ENCODE data around the gene UPK3B.
A peak's percentile ranks its signal among the peaks of the same experiment; 100 is the strongest.
"Not testable (repeated sequence)": the region's sequence is repeated elsewhere in the genome, so short reads cannot be mapped to it uniquely, and the experiment has no call there.

UPK3B gene

GRCh38 chr7:76482660-76483059, 27.7 kb upstream of the UPK3B start:
- not testable (repeated sequence) for H3K4me3 Mint-ChIP-seq, H3K4me1 Mint-ChIP-seq, ATAC-seq, H3K9me3 Mint-ChIP-seq, H3K27ac Mint-ChIP-seq, H3K27me3 Mint-ChIP-seq, DNase-seq

- not testable (repeated sequence) for DNase-seq, ATAC-seq, H3K27ac Mint-ChIP-seq, H3K9me3 Mint-ChIP-seq, H3K4me1 Mint-ChIP-seq, H3K4me3 Mint-ChIP-seq, H3K27me3 Mint-ChIP-seq
Observed at GRCh38 chr7:76483081-76483480, 27.3 kb upstream of the UPK3B start.

- not testable (repeated sequence) for H3K27ac Mint-ChIP-seq, ATAC-seq, DNase-seq, H3K4me3 Mint-ChIP-seq, H3K27me3 Mint-ChIP-seq, H3K9me3 Mint-ChIP-seq, H3K4me1 Mint-ChIP-seq
Observed at GRCh38 chr7:76484456-76484855, 25.9 kb upstream of the UPK3B start.

- H3K9me3 Mint-ChIP-seq, H3K27me3 Mint-ChIP-seq, H3K4me1 Mint-ChIP-seq, H3K27ac Mint-ChIP-seq, H3K4me3 Mint-ChIP-seq, DNase-seq: not testable (repeated sequence)
- ATAC-seq, result peak; percentile 53
Observed at GRCh38 chr7:76485822-76486610, 24.3 kb upstream of the UPK3B start.

GRCh38 chr7:76486618-76487017, 23.7 kb upstream of the UPK3B start:
- ATAC-seq (peak; percentile 98), DNase-seq (peak; percentile 29 to 58)
- H3K9me3 Mint-ChIP-seq, H3K4me1 Mint-ChIP-seq, H3K27me3 Mint-ChIP-seq: not testable (repeated sequence)
- Mint-ChIP-seq H3K27ac (peak overlapping the region in 1 of 2 donors; percentile 69), H3K4me3 (peak overlapping the region; percentile 29 to 42)

GRCh38 chr7:76487969-76488368, 22.4 kb upstream of the UPK3B start:
- not testable (repeated sequence) for H3K4me3 Mint-ChIP-seq, H3K4me1 Mint-ChIP-seq, H3K9me3 Mint-ChIP-seq, H3K27ac Mint-ChIP-seq, ATAC-seq, DNase-seq, H3K27me3 Mint-ChIP-seq

GRCh38 chr7:76492139-76492538, 18.2 kb upstream of the UPK3B start:
- ATAC-seq, H3K27ac Mint-ChIP-seq, H3K27me3 Mint-ChIP-seq, H3K9me3 Mint-ChIP-seq, H3K4me1 Mint-ChIP-seq, DNase-seq, H3K4me3 Mint-ChIP-seq: not testable (repeated sequence)

GRCh38 chr7:76495717-76496116, 14.6 kb upstream of the UPK3B start:
- H3K4me3 Mint-ChIP-seq, DNase-seq, H3K9me3 Mint-ChIP-seq, H3K27me3 Mint-ChIP-seq, H3K4me1 Mint-ChIP-seq, ATAC-seq, H3K27ac Mint-ChIP-seq: not testable (repeated sequence)

- H3K4me1 Mint-ChIP-seq, H3K4me3 Mint-ChIP-seq, H3K9me3 Mint-ChIP-seq, ATAC-seq, H3K27me3 Mint-ChIP-seq, H3K27ac Mint-ChIP-seq, DNase-seq: not testable (repeated sequence)
Observed at GRCh38 chr7:76497918-76498582, 12.3 kb upstream of the UPK3B start.

GRCh38 chr7:76498583-76499200, 11.7 kb upstream of the UPK3B start:
- not testable (repeated sequence) for H3K27ac Mint-ChIP-seq, DNase-seq, H3K9me3 Mint-ChIP-seq, H3K4me3 Mint-ChIP-seq, H3K27me3 Mint-ChIP-seq, H3K4me1 Mint-ChIP-seq
- peak; percentile 67 for ATAC-seq

GRCh38 chr7:76499201-76499923, 11.0 kb upstream of the UPK3B start:
- ATAC-seq, result not testable (repeated sequence)
- H3K27ac Mint-ChIP-seq, result peak overlapping the region in 1 of 2 donors; percentile 54

GRCh38 chr7:76499924-76500241, 10.5 kb upstream of the UPK3B start:
- H3K27me3 Mint-ChIP-seq, ATAC-seq, DNase-seq, H3K4me3 Mint-ChIP-seq, H3K4me1 Mint-ChIP-seq, H3K9me3 Mint-ChIP-seq: not testable (repeated sequence)
- H3K27ac Mint-ChIP-seq, result peak overlapping the region in 1 of 2 donors; percentile 54

More at GRCh38 chr7:76499201-76499923, 11.0 kb upstream of the UPK3B start:
- H3K4me1 Mint-ChIP-seq, H3K9me3 Mint-ChIP-seq, H3K27me3 Mint-ChIP-seq, H3K4me3 Mint-ChIP-seq: not testable (repeated sequence)
- peak in 1 of 2 donors; percentile 26 for DNase-seq

GRCh38 chr7:76502224-76502623, 8.1 kb upstream of the UPK3B start:
- DNase-seq, H3K27ac Mint-ChIP-seq, ATAC-seq, H3K27me3 Mint-ChIP-seq, H3K4me1 Mint-ChIP-seq, H3K4me3 Mint-ChIP-seq, H3K9me3 Mint-ChIP-seq: not testable (repeated sequence)

GRCh38 chr7:76502836-76503235, 7.5 kb upstream of the UPK3B start:
- H3K4me3 Mint-ChIP-seq, H3K27me3 Mint-ChIP-seq, H3K27ac Mint-ChIP-seq, ATAC-seq, H3K9me3 Mint-ChIP-seq, DNase-seq, H3K4me1 Mint-ChIP-seq: not testable (repeated sequence)

GRCh38 chr7:76503244-76503643, 7.1 kb upstream of the UPK3B start:
- not testable (repeated sequence) for H3K9me3 Mint-ChIP-seq, H3K4me3 Mint-ChIP-seq, H3K27me3 Mint-ChIP-seq, H3K27ac Mint-ChIP-seq, H3K4me1 Mint-ChIP-seq, ATAC-seq, DNase-seq
